NOMO-1 (cell line): ENCODE data around the gene CAMSAP1.

Source experiments
- DNase-seq, 2 experiments: peaks; one replicate each; lab custom pipeline; 2025; ENCODE audit not compliant: unreplicated experiment in 2 of 2; lab: John Stamatoyannopoulos, UW

CAMSAP1 gene

DNA sequence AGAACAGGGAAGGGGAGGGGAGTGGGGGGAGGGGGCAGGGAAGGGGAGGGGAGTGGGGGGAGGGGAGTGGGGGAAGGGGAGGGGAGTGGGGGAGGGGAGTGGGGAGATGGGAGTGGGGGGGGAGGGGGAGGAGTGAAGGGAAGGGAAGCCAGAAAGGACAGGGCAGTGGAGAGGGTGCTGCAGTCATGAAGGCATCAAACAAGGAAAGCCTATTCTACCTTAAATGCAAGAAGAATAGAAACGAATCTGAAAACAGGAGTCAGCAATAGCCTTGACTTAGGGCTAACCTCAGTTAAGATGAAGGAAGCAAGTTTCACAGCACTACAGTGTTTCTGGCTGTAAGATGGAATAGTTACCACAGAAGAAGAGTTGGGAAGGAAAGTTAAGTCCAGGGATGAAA is 59.5 kb downstream of the CAMSAP1 start:
- no peak for DNase-seq

DNA sequence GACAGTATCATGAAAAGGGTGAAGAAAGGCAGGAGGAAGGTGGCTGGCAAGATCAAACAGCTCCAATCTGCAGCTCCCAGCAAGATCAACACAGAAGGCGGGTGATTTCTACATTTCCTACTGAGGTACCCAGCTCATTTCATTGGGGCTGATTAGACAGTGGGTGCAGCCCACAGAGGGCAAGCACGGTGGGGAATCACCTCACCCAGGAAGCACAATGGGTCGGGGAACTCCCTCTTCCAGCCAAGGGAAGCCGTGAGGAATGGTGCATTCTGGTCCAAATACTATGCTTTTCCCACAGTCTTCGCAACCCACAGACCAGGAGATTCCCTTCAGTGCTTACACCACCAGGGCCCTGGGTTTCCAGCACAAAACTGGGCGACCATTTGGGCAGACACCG is 66.8 kb downstream of the CAMSAP1 start:
- no peak for DNase-seq

DNA sequence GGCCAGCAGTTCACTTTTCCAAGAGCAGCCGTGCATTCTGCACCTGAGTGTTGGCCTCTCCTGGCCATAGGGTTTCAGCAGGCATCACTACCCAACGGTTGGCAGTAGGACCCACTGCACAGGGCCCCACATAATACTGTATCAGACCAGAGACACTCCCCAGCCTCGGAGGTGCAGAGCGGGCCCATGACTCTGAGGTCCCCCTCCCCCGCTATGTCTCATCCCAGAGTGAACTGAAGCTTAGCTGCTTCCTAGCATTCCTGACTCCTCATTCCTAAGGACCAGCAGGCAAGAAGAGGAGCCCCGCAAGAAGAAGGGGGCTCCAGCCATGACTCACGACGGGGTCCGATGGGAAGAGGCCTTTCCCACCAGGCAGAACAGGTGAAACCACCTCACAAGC is 67.2 kb downstream of the CAMSAP1 start:
- no peak for DNase-seq

DNA sequence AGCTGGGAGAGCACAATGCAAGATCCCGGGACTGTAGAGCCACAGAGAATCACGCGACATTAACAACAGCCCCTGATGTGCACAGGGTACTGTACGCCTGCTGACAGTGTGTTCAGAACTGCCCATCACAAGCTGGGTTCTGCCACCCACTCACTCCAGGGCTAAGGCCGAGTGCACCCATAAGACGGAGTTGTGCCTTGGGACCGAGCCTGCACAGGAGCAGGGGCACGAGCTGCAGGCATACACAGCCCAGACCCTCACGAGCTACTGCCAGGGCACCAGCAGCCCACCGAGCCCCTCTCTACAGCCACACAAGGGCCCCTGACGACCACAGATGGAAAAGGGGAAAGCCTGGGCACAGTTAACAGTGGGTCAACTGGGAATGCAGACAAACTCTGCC is 67.8 kb downstream of the CAMSAP1 start:
- no peak for DNase-seq

DNA sequence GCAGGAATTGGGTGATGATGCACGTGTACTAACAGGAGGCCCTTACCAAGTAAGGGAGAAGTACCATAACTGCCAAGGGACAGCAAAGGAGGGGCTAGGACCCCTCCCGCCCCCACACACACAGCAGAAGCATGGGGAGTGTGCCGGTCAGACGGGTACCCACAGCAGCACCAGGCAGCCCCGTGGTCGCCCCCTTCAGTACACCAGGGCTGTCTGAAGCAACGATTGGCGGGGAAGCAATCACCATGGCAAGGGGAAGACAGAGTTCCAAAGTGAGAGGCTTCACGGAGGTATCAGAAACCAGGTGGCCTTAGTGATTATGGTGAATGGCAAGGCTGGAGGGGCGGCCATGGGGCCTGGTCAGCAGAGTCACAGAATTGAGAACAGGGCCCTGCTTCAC is 72.2 kb downstream of the CAMSAP1 start:
- DNase-seq = no peak

DNA sequence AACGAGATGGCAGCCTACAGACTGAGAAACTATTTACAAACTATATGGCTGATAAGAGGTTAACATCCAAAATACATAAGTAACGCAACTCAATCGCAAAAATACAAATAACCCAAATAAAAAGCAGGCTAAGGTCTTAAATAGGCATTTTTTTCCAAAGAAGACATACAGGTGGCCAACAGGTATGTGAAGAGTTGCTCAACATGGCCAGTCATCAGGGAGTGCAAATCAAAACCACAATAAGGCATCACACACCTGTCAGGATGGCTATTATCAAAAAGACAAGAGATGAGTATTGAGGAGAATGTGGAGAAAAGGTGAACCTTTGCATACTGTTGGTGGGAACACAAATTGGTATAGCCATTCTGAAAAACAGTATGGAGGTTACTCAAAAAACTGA is 73.5 kb downstream of the CAMSAP1 start:
- no peak for DNase-seq

DNA sequence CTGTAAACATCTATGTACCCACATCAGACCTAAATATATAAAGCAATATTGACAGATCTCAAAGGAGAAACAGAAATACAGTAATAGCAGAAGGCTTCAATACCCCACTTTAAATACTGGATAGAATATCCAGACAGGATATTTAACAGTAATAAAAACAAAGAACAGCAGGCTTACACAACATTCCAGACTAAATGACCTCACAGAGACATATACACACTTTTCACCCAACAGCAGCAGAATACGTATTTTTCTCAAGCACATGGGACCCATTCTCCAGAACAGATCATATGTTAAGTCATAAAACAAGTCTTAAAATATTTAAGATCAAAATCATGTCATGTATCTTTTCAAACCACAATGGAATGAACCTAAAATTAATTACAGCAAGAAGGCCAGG is 76.8 kb downstream of the CAMSAP1 start:
- no peak for DNase-seq

DNA sequence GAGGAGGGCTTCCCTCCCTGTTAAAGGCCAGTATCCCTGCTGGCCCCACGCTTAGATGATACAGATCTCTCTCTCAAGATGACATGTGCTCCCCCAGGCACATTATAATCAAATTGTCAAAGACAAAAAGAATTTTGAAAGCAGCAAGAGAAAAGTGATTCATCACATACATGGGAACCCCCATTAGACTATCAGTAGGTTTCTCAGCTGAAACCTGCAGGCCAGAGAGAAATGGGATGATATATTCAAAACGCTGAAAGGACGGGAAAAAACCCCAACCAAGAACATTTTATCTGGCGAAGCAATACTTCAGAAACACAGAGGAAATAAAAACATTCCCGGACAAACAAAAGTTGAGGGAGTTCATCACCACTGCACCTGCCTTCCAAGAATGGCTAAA is 78.7 kb downstream of the CAMSAP1 start:
- DNase-seq = no peak

DNA sequence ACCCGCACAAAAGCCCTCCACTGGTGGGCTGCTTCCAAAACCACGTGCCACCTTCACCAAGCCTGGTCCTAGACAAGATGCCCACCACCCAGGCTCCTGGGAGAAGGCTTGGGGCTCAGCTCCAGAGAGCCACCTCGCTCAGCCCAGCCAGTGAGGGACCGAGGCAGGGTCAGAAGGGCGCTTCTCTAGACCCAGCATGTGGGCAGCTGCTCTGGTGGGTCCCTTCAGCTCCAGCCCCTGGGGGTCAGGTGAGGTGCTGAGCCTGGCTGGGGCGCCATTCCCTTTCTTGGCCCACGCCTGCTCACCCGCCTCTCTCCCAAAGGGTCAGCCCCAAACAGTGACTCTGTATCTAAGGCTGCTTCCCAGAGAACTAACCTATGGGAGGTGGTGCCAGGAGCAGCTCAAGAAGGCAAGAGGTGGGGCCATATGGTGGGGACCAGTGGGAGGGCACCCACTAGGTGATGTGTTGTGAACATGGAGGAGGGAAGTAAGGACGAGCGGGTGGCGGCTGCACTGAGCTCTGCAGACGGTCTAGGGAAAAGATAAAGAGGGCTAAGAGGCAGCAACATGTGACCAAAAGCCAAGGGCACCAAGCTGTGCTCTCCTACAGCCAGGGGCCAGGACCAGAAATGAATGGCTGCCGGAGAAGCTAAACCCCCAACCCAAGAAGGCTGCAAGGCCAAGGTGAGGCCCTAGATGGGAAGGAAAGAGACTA is 79.3 kb downstream of the CAMSAP1 start:
- DNase-seq = no peak

DNA sequence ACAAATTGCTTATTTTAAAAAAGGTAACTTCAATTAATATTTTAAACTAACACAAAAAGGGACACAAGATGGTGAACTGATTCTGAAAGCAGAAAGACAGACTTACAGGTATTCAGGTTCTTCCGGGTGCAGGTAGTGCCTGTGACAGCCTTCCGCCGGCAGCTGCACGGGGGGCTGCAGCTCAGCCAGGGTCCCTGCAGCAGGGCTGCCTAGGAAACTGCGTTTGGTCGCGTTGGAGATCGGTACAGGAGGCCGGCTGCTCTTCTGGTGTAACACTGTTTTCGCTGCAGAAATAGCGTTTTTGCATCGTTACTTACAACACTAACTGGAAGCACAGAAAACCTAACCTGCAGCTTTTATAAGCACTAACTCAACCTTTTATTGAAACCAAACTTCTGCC is 80.0 kb downstream of the CAMSAP1 start:
- no peak for DNase-seq

DNA sequence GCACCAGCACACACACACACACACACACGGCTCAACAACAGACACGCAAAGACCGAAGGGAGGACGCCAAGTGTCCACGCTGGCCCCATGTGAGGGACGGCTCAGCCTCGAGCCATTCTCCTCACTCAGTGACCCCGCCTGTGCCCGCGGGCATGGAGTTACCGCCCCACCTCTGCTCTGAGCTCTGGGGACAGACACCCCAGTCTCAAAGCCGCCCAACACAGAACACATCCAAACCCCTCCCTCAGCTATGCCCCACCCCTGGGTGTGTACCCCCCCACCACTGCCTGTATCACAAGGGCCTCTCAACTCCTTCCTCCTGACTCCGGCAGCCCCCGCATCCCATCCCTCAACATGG is 81.2 kb downstream of the CAMSAP1 start:
- DNase-seq = no peak

DNA sequence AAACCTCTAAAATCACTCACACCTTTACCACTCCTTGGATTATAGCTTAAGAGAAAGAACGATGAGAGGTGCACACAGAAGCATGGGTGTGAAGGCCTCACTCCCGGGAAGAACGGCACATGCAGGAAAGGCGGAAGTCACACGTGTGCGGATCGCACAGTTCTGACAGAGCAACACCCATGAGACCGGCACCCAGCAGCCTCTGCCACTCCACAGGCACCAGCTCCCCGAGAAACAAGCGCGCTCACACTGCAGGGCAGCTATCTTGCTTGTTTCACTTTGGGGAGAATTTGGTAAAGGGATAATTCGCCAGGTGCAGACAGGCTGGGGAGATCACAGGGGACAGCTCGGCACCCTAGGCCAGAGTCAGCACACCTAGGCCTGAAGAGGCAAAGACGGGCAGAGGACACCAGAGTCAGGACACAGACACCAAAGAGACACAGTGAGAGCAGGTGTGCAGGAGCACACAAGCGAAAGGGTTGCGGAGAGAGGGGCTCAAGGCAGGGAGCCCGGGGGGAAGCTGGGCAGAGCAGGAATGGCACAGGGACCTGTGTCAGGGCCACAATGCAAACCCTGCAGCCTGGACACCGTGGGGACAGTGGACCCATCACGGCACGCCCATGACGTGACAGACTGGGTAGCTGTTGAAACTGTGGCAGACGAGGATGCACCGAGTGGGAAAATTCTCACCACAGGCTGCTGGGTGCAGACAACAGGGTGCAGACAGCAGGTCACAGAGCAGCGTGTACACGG is 81.7 kb downstream of the CAMSAP1 start:
- no peak for DNase-seq

DNA sequence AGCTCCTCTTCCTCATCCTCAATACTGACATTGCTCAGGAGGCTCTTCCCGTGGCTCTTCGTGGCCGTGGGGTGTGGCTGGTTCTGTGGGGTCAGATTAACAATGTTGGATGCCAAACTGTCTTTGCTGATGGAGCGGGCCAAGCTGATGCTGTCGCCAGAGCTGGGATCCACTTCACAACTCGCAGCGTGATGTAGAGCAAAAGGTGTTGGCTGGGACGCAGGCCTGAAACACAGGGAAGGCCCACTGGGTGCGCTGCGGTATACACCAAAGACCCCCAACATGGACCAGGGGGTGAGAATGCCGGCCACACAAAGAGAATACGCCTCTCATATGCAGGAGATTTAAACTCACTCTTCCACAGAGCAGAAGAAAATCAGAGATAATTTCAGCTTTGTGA is 84.3 kb downstream of the CAMSAP1 start:
- no peak for DNase-seq

DNA sequence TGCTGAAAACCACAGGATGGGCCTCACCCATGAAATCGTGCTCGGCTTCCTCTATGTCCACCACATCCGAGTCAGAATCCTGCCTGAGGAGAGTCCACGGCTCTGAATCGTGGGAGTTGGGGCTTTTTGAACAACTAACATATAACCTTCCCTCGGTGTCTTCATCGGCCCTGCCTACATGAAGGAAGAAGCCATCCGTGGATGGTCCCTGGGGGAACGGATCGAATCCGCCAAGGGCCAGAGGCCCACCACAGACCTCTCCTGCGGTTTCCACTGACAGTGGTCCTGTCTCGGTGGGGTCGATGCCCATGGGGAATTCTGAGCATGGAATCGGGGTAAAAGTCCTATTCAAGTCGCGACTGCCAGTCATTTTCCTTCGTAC is 85.0 kb downstream of the CAMSAP1 start:
- DNase-seq = no peak

DNA sequence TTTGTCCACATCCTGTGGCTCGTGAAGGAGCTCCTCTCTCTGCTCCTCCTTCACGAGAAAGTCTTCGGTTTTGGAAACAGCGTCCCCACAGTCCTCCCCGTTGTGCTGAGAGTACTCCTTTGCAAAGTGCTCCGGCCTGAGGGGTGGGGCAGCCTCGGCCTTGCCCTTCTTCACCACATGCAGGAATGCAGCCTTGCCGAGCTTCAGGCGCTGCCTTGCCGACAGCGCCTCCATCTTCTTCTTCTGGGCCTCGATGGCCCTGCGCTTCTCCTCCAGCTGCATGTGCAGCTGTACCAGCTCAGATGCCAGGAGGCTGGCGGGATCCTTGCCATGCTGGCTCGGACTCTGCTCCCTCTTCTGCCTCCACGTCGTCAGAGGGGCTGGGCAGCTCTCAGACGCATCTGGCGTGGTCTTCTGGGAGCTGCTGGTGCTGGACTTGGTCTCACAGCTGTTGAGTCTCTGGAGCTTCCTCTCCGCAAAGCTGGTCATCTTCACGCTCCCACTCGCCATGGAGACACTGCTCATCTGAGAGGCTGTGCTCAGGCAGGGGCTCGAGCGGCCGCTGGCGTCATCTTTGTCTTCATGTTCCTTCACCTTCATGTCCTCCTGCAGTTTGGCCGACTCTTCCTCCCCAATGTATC is 85.5 kb downstream of the CAMSAP1 start:
- DNase-seq = no peak

DNA sequence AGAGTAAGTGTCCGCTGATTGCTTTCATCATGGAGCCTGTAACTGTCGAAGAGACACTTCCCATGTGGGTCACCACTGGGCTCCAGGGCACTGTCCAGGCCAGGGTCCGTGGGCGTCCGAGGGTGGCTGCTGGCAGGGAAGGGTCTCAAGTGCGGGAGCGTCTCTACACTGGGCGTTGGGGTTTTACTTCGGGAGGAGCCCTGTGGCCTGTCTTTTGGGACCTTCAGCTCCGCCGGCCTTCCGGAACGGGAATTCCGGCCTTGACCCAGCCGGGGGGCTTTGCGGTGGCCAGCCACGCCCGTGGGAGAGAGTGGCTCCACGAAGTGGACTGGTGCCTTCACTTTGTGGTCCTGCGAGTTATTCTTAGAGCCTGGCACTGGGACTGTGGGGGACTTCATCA is 86.2 kb downstream of the CAMSAP1 start:
- DNase-seq = no peak

DNA sequence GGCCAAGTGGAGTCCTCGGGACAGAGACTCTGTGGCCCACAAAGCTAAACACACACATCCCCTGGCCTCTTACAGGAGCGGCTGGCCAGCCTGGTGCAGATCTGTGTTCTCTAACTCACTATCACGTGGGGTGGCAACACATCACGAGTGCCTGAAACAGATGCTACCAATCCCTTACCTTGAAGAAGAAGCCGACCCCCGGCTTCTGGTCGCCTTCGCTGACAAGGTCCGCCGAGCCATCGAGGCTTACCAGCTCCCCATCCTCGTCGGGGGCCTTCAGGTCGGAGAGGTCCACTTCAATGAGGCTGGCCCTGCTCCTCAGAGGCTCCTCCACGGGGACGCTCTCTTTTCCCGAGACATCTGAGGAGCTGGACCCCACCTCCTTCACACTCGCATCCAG is 86.7 kb downstream of the CAMSAP1 start:
- DNase-seq = no peak

DNA sequence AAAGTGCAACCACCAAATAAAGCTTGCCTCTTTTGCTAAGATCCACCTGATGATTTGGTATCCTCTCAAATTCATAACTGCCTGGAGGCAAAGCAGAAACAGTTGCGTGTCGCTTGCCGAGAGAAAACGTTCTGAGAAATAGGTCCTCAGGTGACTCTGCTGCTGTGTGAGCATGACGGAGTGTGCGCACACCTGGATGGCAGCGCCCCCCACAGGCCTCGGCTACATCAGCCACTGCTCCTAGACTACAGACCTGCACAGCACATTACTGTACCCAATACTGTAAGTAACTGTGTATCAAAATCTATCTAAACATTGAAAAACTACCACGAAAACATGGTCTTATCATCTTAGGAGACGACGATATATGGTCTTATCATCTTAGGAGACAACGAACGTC is 87.4 kb downstream of the CAMSAP1 start:
- DNase-seq = no peak

DNA sequence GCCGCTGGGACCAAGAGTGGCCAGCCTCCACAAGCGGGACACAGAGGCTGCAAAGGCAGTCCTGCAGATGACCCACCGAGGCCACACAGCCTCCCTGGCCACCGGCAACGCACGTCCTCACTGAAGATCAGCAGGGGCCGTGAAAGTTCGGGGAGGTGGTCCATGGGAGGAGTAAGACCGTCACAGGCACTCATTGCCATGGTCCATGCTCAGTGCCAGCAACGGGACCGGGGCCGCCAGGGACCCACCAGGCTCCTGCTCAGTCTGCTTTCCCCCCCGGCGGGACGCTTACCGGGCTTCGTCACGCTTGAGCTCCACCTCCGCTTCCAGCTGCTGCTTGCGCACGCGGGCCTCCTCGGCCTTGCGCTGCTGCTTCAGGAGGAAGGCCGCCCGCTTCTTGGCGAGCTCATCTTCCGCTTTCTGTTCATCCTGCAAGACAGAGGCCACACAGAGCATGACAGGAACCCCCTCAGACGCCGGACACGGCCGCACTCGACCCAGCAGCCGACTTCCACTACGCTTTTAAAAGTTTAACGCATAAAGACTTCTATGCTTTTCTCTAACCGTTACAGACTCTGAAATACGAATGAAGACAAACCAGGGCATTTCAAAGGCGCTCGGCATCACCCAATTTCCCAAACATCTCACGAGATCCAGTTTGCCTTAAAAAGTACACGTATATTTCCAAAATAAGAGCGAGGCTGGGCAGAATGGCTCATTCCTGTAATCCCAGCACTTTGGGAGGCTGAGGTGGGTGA is 88.4 kb downstream of the CAMSAP1 start:
- no peak for DNase-seq

DNA sequence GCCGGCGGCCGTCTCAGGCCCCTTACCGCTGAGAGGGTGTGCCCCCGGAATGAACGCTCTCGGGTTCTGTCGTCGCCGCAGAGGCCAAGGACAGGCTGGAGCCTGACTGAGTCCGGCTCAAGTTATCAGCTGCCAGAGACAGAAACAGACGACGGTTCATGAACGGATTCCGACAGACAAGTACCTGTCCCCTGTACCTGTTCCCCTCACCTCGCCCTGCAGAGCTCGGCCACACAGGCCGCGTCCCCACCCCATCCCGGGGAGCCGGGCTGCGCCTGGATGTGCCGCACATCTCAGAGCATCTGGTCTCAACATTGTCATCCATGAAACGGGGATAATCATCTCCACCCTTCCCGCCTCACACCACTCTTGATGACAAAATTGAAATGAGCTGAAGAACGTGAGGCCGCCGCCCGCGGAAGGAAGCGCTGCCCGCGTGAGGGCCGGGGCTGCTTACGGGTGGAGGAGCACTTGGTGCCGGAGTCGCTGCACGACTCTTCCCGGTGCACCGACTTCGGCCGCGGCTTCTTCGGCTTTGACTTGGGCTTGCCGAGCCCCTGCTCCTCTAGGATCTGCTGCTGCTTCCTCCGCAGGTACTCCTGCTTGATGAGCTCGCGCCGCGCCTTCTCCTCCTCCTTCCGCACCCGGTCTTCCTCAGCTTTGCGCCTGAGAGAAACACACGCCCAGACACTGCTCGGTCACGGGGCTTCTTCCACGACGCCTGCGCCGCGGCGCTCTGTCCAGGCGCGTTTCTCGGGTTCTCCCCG is 89.2 kb downstream of the CAMSAP1 start:
- DNase-seq = no peak

DNA sequence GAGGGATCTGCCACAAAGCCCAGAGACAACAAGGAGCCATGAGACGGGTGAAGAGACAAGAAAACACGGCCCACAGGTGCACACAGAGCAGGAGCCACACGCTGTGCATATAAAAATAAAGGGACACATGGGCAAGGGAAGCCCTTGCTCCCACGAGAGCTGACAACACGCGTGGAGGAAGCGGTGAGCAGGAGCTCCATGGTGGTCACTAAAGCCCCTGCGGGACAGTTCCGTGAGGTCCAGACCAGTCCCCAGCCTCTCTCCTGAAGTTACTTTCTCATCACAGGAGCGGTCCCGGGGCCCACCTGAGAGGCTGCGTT is 90.7 kb downstream of the CAMSAP1 start:
- DNase-seq = no peak
